GM21723 (cell line): Measurements from ENCODE around the gene TEX11.
"Not testable (repeated sequence)": the region's sequence is repeated elsewhere in the genome, so short reads cannot be mapped to it uniquely, and the experiment has no call there.

Source experiments
- ATAC-seq: cut with Tn5 transposase; IDR thresholded peaks from one replicate; pipeline ENCODE4 v1.9.1; 2021; ENCODE audit warnings: mild to moderate bottlenecking, moderate library complexity; ENCODE audit not compliant: unreplicated experiment

TEX11 gene

GRCh38 chrX:70762285-70762684, 146.2 kb downstream of the TEX11 start:
- ATAC-seq: no peak

DNA sequence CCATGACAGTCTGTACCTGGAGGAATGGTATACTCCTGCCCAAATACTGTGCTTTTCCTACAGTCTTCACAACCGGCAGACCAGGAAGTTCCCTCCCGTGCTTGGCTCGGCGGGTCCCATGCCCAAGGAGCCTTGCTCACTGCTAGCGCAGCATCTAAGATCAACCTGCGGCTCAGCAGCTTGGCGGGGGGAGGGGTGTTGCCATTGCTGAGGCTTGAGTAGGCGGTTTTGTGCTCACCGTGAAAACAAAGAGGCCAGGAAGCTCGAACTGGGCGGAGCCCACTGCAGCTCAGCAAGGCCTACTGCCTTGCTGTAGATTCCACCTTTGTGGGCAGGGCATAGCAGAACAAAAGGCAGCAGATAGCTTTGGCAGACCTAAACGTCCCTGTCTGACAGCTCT, 152.7 kb downstream of the TEX11 start:
- ATAC-seq: no peak

DNA sequence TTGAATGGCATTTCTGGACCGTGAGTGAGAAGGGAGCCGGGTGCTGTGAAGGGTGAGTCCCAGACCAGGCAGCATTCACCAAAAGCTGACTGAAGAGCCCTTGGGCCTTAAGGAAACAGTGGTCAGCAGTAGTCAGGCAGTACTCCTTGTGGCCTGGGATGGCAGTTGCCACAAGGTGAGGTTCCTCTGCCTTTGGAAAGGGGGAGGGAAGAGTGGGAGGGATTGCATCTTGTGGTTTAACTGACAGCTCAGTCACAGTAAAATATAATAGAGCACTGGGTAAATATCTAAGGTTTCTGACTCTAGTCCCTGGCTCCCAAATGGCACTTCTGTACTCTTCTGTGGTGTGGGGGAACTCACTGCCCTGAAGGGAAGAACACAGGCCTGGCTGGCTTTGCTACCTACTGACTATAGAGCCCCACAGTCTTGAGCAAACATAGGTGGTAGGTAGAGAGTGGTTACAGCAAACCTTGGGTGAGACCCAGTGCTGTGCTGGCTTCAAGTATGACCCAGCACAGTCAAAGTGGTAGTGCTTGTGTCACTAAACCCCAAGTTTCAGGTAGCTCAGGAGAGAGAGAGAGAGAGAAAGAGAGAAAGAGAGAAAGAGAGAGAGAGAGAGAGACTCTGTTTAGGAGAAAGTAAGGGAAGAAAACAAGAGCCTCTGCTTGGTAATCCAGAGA, 154.2 kb downstream of the TEX11 start:
- no peak for ATAC-seq

- ATAC-seq: not testable (repeated sequence)
Measured at GRCh38 chrX:70733774-70734173, 174.7 kb downstream of the TEX11 start.

DNA sequence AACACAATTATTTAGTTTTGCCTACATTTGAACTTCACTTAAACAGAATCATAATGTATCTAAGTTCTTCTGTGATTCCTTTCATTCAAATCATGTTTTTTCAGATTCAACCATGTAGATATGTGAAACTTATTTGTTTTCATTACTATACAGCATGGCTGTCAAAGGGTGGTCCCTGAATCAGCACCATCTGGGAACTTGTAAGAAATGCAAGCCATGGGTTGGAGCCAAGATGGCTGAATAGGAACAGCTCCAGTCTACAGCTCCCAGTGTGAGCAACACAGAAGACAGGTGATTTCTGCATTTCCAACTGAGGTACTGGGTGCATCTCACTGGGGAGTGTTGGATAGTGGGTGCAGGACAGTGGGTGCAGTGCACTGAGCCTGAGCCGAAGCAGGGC, 180.6 kb downstream of the TEX11 start:
- ATAC-seq: not testable (repeated sequence)

DNA sequence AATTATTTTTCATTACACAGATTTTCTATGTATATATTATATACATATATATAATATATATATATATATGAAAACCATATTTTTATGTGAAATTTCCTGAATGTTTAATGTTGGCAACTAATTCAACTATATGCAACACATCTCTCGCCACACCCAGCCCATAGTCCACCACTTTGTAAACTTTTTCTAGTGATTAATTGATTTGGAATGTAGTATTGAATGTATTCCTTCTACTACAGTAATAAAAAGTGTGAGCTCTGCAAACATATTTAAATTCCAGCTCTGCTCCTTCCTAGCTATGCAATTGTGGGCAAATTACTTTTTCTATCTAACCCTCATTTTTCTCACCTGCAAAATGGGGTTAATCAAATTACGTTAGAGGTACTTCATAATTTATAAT, 187.8 kb downstream of the TEX11 start:
- no peak for ATAC-seq

DNA sequence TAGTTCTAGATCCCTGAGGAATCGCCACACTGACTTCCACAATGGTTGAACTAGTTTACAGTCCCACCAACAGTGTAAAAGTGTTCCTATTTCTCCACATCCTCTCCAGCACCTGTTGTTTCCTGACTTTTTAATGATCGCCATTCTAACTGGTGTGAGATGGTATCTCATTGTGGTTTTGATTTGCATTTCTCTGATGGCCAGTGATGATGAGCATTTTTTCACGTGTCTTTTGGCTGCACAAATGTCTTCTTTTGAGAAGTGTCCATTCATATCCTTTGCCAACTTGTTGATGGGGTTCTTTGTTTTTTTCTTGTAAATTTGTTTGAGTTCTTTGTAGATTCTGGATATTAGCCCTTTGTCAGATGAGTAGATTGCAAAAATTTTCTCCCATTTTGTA, 197.2 kb downstream of the TEX11 start:
- not testable (repeated sequence) for ATAC-seq

GRCh38 chrX:70694339-70695122, 214.0 kb downstream of the TEX11 start:
- ATAC-seq: no peak

DNA sequence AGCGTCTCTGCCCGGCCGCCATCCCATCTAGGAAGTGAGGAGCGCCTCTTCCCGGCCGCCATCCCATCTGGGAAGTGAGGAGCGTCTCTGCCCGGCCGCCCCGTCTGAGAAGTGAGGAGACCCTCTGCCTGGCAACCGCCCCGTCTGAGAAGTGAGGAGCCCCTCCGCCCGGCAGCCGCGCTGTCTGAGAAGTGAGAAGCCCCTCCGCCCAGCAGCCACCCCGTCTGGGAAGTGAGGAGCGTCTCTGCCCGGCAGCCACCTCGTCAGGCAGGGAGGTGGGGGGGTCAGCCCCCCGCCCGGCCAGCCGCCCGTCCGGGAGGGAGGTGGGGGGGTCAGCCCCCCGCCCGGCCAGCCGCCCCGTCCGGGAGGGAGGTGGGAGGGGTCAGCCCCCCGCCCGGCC, 229.1 kb downstream of the TEX11 start:
- not testable (repeated sequence) for ATAC-seq

DNA sequence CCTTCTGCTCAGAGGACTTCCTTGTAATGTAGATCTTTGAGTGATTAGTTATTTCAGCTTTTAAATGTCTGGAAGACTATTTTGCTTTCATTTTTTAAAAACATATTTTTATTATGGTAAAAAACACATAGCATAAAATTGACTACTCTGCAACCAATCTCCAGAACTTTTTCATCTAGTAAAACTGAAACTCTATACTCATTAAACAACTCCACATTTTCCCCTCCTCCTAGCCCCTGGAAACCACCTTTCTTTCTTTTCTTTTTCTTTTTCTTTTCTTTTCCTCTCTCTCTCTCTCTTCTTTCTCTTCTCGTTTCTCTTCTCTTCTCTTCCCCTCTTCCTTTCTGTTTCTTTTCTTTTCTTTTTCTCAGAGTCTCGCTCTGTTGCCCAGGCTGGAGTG, 233.2 kb downstream of the TEX11 start:
- ATAC-seq: no peak

DNA sequence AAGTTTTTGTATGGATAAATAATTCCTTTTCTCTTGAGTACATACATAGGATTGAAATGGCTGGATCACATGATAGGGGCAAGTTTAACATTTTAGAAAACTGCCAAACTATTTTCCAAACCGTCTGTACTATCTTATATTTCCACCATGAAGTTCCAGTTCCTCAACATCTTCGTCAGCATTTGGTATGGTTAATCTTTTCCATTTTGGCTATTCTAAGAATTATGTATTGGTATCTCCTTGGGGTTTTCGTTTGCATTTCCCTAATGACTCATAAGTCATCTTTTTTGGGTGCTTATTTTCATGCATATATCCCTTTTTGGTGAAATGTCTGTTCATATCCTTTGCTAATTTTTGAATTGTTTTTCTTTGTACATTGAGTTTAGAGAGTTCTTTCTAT, 236.2 kb downstream of the TEX11 start:
- ATAC-seq: no peak

- ATAC-seq: no peak
Measured at GRCh38 chrX:70669120-70669519, 239.4 kb downstream of the TEX11 start.

DNA sequence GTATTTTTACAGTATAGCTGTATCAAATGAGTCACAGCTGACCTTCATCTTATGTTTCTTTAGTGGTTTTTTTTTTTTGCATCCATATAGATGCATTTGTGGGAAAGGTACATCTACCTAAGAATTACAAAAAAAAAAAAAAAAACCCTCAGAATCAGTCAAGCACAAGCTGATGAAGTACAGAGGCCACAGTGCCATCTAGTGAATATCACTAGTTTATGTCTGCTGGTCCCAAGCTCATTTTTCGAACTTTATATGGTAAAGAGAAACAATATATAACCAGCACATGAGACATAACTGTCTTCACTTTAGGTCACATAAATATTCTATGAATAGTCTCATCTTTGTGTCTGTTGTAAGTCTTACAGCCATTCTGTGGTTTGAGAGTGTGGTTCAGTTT, 243.8 kb downstream of the TEX11 start:
- no peak for ATAC-seq

DNA sequence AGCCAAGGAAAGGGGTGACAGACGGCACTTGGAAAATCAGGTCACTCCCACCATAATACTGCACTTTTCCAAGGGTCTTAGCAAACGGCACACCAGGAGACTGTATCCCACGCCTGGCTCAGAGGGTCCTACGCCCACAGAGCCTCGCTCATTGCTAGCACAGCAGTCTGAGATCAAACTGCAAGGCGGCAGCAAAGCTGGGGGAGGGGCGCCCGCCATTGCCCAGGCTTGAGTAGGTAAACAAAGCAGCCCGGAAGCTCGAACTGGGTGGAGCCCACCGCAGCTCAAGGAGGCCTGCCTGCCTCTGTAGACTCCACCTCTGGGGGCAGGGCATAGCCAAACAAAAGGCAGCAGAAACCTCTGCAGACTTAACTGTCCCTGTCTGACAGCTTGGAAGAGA, 247.4 kb downstream of the TEX11 start:
- ATAC-seq: not testable (repeated sequence)

DNA sequence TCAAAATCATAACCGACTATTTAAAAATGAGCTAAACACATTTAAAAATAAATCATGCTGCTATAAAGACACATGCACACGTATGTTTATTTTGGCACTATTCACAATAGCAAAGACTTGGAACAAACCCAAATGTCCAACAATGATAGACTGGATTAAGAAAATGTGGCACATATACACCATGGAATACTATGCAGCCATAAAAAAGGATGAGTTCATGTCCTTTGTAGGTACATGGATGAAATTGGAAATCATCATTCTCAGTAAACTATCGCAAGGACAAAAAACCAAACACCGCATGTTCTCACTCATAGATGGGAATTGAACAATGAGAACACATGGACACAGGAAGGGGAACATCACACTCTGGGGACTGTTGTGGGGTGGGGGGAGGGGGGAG, 251.0 kb downstream of the TEX11 start:
- ATAC-seq: not testable (repeated sequence)

DNA sequence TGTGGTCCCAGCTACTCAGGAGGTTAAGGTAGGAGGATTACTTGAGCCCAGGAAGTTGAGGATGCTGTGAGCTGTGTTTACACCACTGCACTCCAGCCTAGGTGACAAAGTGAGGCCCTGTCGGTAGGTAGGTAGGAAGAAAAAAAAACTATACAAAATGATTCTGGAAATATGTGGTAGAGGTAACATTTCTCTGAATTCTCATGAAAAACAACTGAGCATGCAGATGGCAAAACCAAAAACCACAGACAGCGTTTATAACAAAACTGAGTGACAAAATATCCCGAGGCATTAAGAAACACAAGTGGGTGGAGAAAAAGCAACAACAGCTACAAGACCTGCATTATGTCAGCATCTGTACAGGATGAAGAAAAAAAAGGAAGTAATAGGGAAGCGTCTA, 252.2 kb downstream of the TEX11 start:
- ATAC-seq: no peak

DNA sequence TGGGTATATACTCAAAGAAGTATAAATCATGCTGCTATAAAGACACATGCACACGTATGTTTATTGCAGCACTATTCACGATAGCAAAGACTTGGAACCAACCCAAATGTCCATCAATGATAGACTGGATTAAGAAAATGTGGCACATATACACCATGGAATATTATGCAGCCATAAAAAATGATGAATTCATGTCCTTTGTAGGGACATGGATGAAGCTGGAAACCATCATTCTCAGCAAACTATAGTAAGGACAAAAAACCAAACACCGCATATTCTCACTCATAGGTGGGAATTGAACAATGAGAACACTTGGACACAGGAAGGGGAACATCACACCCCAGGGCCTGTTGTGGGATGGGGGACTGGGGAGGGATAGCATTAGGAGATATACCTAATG, 260.6 kb downstream of the TEX11 start:
- ATAC-seq: not testable (repeated sequence)

- no peak for ATAC-seq
Measured at GRCh38 chrX:70636218-70636617, 272.3 kb downstream of the TEX11 start.

DNA sequence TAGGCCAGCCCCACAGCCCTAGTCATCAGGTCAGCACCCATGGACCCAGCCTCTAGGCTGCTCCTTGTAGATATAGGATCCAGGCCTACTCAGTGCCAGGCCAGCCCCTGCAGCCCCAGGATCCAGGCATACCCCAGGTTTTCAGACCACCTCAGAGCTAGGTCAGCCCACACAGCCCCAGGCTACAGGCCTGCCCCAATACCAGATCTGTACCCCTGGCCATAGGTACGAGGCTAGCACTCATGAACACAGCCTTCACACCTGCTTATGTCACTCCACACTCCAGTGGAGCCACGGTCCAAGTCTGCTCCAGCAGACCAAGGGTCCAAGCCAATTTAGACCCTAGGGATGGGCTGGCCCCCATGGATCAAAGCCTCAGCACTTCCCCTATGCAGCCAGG, 272.8 kb downstream of the TEX11 start:
- ATAC-seq: no peak

GRCh38 chrX:70635227-70635626, 273.3 kb downstream of the TEX11 start:
- ATAC-seq: no peak

GRCh38 chrX:70621743-70622142, 286.8 kb downstream of the TEX11 start:
- ATAC-seq: no peak

GRCh38 chrX:70618467-70618866, 290.0 kb downstream of the TEX11 start:
- ATAC-seq: no peak
